Tibial nerve (tissue), 4 donors: ENCODE results near the gene PTPRE. TPM values are rescaled to one million over a fixed set of nuclear protein-coding genes. Genes with fewer than 3 reads are reported as not detected.
"Not testable (repeated sequence)": the region's sequence is repeated elsewhere in the genome, so short reads cannot be mapped to it uniquely, and the experiment has no call there.

ENCODE experiments used
- DNase-seq, 2 donors: peaks; one replicate each; pipeline ENCODE4 v3.0.0-alpha.2; 2019; ENCODE audit warnings: low spot score in 2 of 2
- H3K27ac ChIP-seq, 4 donors: fragments of 200-600 bp; sonication (generic) in 3 of 4; one replicate each; pipeline ENCODE4 v1.5.1; 2017 to 2019; ENCODE audit warnings: mild to moderate bottlenecking in 1 of 4
- H3K27me3 ChIP-seq, 2 donors: fragments of 200-600 bp; sonication (generic) in 1 of 2; one replicate each; pipeline versions ENCODE4 v1.5.1 to v1.6.0; 2017 to 2019
- H3K36me3 ChIP-seq, 3 donors: fragments of 200-600 bp; sonication (generic); one replicate each; pipeline ENCODE4 v1.5.1; 2018 to 2019
- H3K4me1 ChIP-seq, 4 donors: fragments of 200-600 bp; sonication (generic) in 3 of 4; one replicate each; pipeline ENCODE4 v1.5.1; 2017 to 2019
- H3K4me3 ChIP-seq, 4 donors: fragments of 200-600 bp; sonication (generic) in 3 of 4; one replicate each; pipeline ENCODE4 v1.5.1; 2017 to 2019; ENCODE audit warnings: mild to moderate bottlenecking in 1 of 4, moderate library complexity in 1 of 4
- H3K9me3 ChIP-seq, 4 donors: fragments of 200-600 bp; sonication (generic) in 3 of 4; one replicate each; pipeline ENCODE4 v1.5.1; 2017 to 2019
- EP300 ChIP-seq, 2 donors: sonication (generic); formaldehyde crosslinking; IDR thresholded peaks; one replicate each; pipeline ENCODE4 v1.6.1; 2017; ENCODE audit warnings: antibody characterized with exemption in 2 of 2, mild to moderate bottlenecking in 1 of 2
- POLR2A ChIP-seq, 2 donors: fragments of 450-650 bp; IDR thresholded peaks; one replicate each; pipeline ENCODE4 v1.6.1; 2017; ENCODE audit warnings: antibody characterized with exemption in 2 of 2, mild to moderate bottlenecking in 2 of 2, moderate library complexity in 2 of 2
- WGBS, 2 donors: methylation state at CpG; one replicate each; pipeline ENCODE4 v1.1.5; 2018; 5-methylcytosine and 5-hydroxymethylcytosine counted together
- total RNA-seq, 4 donors: library from RNA; depleted of rRNA; stranded (reverse); fragments of >200 nt; gene quantifications; one replicate each; pipeline ENCODE4 v1.1.0, GENCODE V29; 2016
- TF ChIP-seq, protein P1 (sequence below), 5 experiments: fragments of 200-600 bp in 3 of 5; fragments of 450-650 bp in 2 of 5; sonication (generic) in 3 of 5; IDR thresholded peaks; one replicate each; pipeline ENCODE4 v1.5.1; 2016 to 2019; ENCODE audit warnings: antibody characterized with exemption in 5 of 5, mild to moderate bottlenecking in 3 of 5, moderate library complexity in 2 of 5

The PTPRE gene
- total RNA-seq, 4 donors from 2014 or later = 19.0 to 38.1 (median 25.8) TPM

DNA sequence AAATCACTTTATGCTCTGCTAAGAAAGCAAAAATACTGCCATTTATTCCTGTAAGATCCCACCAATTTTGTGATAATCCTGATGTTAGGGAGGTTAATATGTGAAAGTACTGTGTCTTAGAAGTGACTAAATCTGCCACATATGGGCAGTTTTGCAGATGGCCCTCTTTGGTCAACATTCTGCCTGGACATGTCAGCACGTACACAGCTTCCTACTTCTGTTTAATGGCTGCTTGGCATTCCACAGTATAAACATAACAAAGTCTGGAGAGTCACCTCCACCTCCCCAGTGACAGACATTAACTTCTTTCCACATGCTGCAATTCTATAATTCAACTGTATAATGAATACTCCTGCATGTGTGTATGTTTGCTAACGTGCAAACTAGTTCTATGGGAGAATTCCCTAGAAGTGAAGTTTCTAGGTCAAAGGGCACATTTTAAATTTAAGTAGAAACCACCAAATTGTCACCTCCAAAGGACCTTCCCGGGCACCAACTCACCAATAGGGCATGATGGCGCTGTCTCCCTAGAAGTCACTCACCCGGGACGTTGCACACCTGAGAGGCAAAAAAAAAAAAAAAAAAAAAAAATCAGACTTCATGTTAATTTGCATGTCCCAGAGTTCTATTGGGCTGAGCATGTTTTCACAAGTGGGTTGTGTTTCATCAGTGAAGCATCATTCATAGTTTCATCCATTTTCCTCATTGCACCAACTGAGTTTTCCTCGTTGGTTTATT is 180.4 kb downstream of the PTPRE start:
- WGBS, 2 donors = 81% methylated on average over 7 of the region's 7 CpGs
- no peak overlapping the region for H3K27ac ChIP-seq
- H3K4me1 ChIP-seq = no peaks in the 10 kb centered on the region
- peaks cover 0 to 21% (median 0%) of the 10 kb centered on the region in 3 donors for H3K36me3 ChIP-seq
- H3K9me3 ChIP-seq = no peaks in the 10 kb centered on the region
- no peak overlapping the region for H3K4me3 ChIP-seq
- H3K27me3 ChIP-seq = no peaks in the 10 kb centered on the region
- DNase-seq = no peak
- TF ChIP-seq EP300 (IDR thresholded peaks at IDR 0.05) (no peak), POLR2A (IDR thresholded peaks at IDR 0.05) (no peak)
- TF ChIP-seq, protein P1, sequence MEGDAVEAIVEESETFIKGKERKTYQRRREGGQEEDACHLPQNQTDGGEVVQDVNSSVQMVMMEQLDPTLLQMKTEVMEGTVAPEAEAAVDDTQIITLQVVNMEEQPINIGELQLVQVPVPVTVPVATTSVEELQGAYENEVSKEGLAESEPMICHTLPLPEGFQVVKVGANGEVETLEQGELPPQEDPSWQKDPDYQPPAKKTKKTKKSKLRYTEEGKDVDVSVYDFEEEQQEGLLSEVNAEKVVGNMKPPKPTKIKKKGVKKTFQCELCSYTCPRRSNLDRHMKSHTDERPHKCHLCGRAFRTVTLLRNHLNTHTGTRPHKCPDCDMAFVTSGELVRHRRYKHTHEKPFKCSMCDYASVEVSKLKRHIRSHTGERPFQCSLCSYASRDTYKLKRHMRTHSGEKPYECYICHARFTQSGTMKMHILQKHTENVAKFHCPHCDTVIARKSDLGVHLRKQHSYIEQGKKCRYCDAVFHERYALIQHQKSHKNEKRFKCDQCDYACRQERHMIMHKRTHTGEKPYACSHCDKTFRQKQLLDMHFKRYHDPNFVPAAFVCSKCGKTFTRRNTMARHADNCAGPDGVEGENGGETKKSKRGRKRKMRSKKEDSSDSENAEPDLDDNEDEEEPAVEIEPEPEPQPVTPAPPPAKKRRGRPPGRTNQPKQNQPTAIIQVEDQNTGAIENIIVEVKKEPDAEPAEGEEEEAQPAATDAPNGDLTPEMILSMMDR (IDR thresholded peaks at IDR 0.05) = no peak

DNA sequence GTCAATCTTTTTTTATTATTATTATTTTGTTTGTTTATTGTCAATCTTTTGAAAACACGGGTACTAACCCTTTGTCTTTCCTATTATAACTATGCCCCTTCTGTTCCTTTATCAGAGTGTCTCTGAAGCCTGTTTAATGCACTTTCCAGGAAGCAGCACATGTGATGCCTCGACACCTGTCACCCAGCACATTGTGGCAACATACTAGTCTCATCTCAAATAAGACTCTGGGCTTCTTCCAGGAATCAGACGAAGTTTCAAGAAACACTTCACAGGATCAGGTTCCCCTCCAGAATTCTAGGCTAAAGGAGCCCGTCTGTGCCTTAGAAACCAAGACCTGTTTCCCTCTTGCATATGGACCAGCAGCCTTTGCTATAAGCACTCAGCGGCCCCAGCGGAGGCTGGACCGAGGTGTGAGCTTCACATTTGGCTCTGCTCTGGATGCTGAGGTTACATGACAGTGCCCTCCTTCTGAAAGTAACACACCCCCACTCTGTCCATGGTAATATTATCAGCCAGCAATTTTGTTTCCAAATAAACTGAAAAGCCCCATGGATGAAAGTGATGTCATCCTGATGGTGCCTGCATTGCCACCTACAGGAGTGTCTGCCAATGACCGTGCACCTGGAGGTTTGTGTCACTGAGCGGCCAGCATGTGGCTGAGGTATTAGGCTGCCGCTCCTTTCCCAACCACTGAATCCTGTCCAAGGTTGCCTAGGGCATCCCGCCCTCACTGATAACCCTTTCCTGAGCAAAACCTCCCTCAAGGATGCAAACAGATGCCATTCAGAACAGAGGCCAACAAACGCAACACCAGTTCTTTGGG is 181.2 kb downstream of the PTPRE start:
- H3K27me3 ChIP-seq = no peaks in the 10 kb centered on the region
- no peaks in the 10 kb centered on the region for H3K9me3 ChIP-seq
- peaks cover 0 to 19% (median 0%) of the 10 kb centered on the region in 3 donors for H3K36me3 ChIP-seq
- TF ChIP-seq, protein P1 (IDR thresholded peaks at IDR 0.05) = no peak
- TF ChIP-seq EP300 (IDR thresholded peaks at IDR 0.05) (no peak), POLR2A (IDR thresholded peaks at IDR 0.05) (no peak)
- H3K27ac ChIP-seq = no peak overlapping the region
- WGBS, 2 donors = 60 to 62% methylated on average over 12 of the region's 12 CpGs
- H3K4me3 ChIP-seq = no peak overlapping the region
- no peak for DNase-seq
- H3K4me1 ChIP-seq = no peaks in the 10 kb centered on the region

DNA sequence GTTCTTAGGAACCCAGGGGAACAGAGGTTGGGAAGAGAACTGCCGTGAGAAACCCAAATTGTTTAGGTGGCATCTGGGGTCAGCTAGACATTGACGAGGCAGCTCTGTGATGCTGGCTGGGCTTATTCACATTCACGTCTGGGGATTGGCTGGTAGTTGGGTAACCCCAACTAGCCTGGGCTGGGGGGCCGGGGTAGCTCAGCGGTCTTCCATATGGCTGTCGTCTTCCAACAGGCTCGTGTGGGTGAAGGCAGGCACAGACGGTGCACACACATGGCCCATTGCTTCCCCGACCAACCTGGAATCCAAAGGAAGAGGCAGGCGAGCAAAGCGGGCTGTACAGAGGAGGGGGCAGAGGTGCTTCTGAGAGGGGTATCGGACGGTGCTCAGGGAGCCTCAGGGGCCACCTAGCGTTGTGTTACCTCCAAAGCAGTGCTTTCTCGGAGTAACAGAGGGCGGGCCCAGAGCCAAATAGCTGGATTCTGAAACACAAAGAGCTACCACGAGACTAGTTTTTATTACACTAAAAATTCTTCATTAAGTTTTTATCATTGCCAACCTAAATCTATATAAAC is 184.8 kb downstream of the PTPRE start:
- Histone ChIP-seq H3K27me3 (no peaks in the 10 kb centered on the region), H3K36me3 (no peaks in the 10 kb centered on the region), H3K9me3 (no peaks in the 10 kb centered on the region), H3K4me3 (no peak overlapping the region), H3K4me1 (no peaks in the 10 kb centered on the region), H3K27ac (no peak overlapping the region)
- 62 to 70% methylated on average over 17 of the region's 17 CpGs for WGBS, 2 donors
- no peak for DNase-seq
- TF ChIP-seq EP300 (IDR thresholded peaks at IDR 0.05) (no peak), POLR2A (IDR thresholded peaks at IDR 0.05) (no peak)

GRCh38 chr10:128092454-128092853 is 185.6 kb downstream of the PTPRE start:
- no peaks in the 10 kb centered on the region for H3K27me3 ChIP-seq
- TF ChIP-seq POLR2A (IDR thresholded peaks at IDR 0.05) (no peak), EP300 (IDR thresholded peaks at IDR 0.05) (no peak)
- TF ChIP-seq, protein P1 (IDR thresholded peaks at IDR 0.05) = no peak
- no peaks in the 10 kb centered on the region for H3K9me3 ChIP-seq
- no peaks in the 10 kb centered on the region for H3K4me1 ChIP-seq
- DNase-seq = no peak
- no peak overlapping the region for H3K4me3 ChIP-seq
- 78 to 81% methylated on average over 3 of the region's 3 CpGs for WGBS, 2 donors
- no peaks in the 10 kb centered on the region for H3K36me3 ChIP-seq
- H3K27ac ChIP-seq = no peak overlapping the region

DNA sequence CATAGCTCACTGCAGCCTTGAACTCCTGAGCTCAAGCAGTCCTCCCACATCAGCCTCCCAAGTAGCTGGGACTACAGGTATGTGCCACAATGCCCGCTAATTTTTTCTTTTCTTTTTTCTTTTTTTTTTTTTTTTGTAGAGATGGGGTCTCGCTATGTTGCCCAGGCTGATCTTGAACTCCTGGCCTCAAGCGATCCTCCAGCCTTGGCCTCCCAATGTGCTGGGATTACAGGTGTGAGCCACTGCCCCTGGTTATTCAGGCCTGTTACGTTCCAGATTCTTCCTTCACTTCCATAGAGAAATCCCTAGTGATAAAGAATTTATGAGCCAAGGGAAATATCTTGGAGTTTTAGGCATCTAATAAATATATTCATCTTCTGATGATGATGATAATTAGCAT is 187.7 kb downstream of the PTPRE start:
- not testable (repeated sequence) for H3K4me3 ChIP-seq, H3K27ac ChIP-seq, H3K36me3 ChIP-seq, H3K9me3 ChIP-seq, H3K27me3 ChIP-seq, H3K4me1 ChIP-seq, DNase-seq
- WGBS, 2 donors = 93 to 97% methylated on average over 4 of the region's 4 CpGs
